GDM1 (cell line): Measurements from ENCODE around the gene BCL11B.

Experiments used
- DNase-seq: peaks from one replicate; lab custom pipeline; 2025; lab: John Stamatoyannopoulos, UW

The BCL11B gene

GRCh38 chr14:99271951-99272631 lies at the start of gene BCL11B:
TSS of gene BCL11B (minus strand) at chr14:99272197. CDS start at chr14:99271218, 979 bp downstream.
- no peak for DNase-seq

DNA sequence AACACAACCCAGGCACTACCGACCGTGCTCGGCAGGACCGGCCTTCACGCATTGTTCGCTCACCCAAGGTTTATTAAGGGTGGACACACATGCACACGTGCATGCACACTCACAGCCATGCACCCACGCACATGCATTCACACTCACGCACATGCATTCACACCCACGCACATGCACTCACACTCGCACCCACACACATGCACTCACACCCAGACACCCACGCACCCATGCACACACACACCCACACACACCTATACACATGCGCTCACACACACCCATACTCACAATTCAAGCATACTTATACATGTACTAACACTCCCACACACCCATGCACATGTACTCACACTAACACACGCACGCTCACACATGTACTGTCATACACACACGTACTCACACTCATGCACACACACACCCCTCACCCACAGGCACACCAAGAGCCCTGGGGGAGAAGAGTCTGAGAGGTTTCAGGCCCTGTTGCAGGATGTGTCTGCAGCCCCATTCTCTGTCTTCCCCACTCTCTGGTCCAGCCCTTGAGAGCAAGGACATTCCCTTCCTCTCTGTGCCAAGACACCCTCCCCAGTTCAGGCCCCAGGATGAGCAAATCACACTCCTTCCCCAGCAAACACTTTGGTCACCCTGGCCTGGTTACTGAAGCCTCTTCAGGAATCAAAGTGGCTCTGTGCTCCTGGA lies 49.4 kb upstream of the BCL11B start:
- no peak for DNase-seq

GRCh38 chr14:99320621-99321235 lies 48.7 kb upstream of the BCL11B start:
- DNase-seq, result no peak

DNA sequence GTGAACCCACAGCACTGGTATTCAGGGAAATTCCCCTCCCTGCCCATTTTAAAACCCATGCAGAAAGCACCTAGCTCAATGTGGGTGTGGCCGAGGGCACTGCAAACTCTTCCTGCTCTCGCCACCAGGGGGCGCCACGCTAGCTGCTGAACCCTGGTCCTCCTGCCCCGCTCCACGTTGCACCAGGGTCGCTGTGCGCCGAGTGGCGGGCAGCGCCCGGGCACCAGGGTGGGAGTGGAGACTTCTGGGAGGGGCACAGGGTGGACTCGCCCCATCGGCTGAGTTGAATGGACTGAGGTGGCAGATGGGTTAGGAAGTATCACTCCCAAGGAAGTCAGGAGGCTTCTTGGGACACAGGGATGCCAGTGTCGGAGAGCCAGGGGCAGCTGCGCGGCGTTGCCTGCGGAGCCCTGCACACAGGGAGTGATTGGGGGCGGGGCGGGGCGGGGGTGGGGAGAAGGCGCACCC lies 48.1 kb upstream of the BCL11B start:
- peak; percentile 53 for DNase-seq

GRCh38 chr14:99318959-99319295 lies 46.9 kb upstream of the BCL11B start:
- DNase-seq, result no peak

- DNase-seq, result no peak
Measured at GRCh38 chr14:99318091-99318958, 46.3 kb upstream of the BCL11B start.

DNA sequence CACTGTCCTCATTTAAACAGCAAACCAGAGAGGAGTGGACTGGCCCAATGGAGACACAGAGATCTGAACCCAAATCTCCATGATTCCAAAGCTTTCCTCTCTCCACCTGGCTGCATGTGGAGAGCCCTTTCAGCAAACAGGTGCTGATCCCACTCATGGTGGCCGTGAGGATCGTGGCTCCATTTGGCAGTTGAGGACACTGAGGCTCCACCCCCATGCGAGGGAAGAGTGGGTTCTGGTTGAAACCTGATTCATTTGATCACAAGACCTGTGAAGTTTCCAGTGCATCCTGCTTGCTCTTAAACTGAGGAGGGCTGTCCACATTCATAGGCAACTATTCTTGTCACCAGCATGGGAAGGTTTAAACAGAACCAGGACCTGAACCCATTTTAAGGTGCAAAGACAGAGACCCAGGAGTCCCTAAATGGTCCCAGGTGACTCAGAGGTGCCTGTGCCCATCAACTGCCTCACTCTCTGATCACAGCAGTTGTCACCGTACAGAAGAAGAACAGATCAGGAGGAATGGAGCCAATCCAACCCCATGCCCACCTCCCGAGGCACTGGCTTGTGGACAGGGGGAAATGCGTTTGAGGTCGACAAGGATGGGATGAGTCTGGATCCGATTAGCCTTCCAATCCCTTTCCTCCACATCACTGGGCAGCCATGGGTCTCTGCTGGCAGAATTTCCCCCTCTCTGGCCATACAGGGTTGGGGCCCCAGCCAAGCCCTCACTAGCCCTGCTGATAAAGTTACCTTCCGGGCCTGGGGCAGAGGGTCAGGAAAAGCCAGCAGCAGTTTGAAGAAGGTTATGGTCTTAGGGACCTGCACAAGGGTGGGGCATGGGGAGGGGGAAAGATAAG lies 45.5 kb upstream of the BCL11B start:
- DNase-seq, result no peak

- DNase-seq, result no peak
Measured at GRCh38 chr14:99316281-99317163, 44.5 kb upstream of the BCL11B start.

- no peak for DNase-seq
Measured at GRCh38 chr14:99315197-99315596, 43.2 kb upstream of the BCL11B start.

- DNase-seq, result no peak
Measured at GRCh38 chr14:99314623-99315022, 42.6 kb upstream of the BCL11B start.

- DNase-seq, result no peak
Measured at GRCh38 chr14:99313234-99313633, 41.2 kb upstream of the BCL11B start.

GRCh38 chr14:99312106-99312505 lies 40.1 kb upstream of the BCL11B start:
- no peak for DNase-seq

DNA sequence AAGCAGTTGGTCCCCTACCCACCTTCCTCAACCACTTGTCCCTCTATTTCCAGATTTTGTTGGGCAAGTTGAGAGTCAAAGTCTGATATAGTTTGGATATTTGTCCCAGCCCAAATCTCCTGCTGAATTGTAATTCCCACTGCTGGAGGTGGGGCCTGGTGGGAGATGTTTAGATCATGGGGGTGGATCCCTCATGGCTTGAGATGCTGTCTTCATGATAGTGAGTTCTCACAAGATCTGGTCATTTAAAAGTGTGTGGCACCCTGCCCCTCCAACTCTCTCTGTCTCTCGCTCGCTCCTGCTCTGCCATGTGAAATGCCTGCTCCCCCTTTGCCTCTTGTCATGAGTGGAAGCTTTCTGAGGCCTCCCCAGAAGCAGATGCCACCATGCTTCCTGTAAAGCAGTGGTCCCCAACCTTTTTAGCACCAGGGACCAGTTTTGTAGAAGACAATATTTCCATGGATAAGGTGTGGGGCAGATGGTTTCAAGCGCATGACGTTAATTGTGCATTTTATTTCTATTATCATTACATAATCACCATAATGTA lies 37.3 kb upstream of the BCL11B start:
- no peak for DNase-seq

- DNase-seq, result no peak
Measured at GRCh38 chr14:99304208-99304607, 32.2 kb upstream of the BCL11B start.

- DNase-seq, result no peak
Measured at GRCh38 chr14:99300190-99300589, 28.2 kb upstream of the BCL11B start.

- DNase-seq, result no peak
Measured at GRCh38 chr14:99296517-99296916, 24.5 kb upstream of the BCL11B start.

DNA sequence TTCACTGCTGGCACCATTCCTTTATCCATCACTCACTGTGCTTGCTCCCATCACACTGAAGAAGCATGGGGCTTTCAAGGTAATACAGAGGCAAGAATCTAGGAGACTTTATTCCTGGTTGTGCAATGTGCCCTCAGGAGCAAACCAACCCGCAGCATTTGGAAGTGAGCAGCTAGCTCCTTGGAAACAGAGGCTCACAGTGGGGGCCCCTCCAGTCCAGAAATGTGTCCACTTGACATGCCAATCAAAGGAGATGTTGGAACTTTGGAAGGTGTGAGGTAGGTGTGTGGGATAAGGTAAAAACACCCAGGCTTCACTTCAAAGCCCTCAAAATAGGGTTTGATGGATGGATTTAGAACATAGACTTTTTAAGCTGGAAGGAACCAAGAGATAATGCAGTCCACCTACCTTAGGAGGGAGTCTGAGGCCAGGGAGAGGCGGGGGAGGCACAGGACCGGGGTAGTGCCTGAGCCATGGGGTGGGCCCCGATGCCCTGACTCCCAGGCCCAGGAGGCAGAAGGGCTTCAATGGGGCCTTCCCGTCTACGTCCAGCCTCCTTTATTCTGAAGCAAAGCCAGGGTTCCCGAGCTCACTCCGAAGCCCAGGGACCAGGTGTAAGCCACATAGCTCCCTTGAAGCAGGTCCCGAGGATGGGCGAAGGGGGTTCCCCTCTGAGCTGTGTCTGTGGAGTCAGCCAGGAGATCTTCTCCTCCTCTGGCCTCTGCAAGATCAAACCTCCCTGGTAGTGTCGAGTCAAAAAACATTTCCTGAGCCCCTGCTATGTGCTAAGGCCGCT lies 17.6 kb upstream of the BCL11B start:
- no peak for DNase-seq

DNA sequence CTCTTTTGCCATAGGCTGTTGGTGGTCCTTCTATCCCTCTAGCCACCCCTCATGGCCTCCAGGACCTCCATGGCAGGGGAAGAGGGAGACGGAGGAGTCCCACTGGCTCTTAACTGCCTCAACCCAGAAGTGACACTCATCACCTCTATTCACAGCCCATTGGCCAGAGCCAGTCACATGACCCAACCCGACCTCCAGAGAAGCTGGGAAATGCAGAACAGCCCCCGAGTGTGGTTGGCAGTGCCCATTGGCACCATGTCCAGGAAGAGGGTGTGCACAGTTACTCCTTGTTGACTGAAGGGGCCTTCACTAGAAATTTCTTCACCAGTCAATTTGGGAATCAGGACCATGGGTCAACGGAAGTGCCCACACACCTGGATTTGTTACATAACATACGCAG lies 17.0 kb upstream of the BCL11B start:
- DNase-seq, result no peak

DNA sequence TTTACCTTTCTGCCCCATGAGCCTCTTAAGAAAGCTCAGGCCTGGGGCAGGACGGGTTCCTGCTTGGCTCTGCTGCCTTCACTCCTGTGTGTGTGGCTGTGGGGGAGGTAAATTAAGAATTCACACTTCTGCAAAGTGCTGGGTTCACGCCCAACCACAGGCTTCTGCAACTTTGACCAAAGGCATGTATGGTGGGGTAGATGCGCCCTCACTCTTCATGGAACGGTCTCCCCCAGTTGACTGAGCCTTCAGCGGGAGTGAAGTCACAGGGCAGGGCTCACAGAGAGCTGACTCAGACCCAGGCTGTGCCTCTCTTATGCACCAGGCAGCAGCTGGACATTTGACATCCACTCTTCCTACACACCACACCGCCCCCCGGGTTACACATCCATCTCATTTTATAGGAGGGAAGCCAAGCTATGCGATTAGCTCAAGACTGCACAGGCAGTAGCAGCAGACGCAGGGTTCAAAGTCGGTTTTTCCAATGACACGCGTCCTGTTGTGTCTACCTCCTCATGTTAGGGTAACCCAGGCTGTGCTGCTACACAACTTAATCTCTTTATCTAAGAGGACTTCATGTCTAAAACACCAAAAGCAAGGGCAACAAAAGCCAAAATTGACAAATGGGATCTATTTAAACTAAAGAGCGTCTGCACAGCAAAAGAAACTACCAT lies 15.4 kb upstream of the BCL11B start:
- no peak for DNase-seq
